RWPE1 (cell line): ENCODE results near the gene IKZF3.
"Not testable (repeated sequence)": the region's sequence is repeated elsewhere in the genome, so short reads cannot be mapped to it uniquely, and the experiment has no call there.

Source experiments
- CTCF ChIA-PET: fragments of 350-600 bp; sonication (Branson Sonifier 250); formaldehyde crosslinking; extraction: SDS; loops from one replicate; lab custom pipeline; 2021; lab: Yijun Ruan, JAX
- POLR2A ChIA-PET: fragments of 400-600 bp; formaldehyde crosslinking; extraction: SDS; loops from one replicate; lab custom pipeline; 2020; ENCODE audit warnings: antibody characterized with exemption; ENCODE audit not compliant: low non-redundant PET; lab: Yijun Ruan, JAX
- DNase-seq: peaks from one replicate; pipeline ENCODE4 v3.0.0; 2012; ENCODE audit warnings: low spot score
- H3K27ac ChIP-seq: fragments of 450-650 bp; 2 replicates; pipeline ENCODE4 v1.5.1; 2017
- TF ChIP-seq, protein P1 (sequence below): fragments of 450-650 bp; conservative IDR thresholded peaks from 2 replicates; pipeline ENCODE4 v1.5.1; 2017; ENCODE audit warnings: low read depth, mild to moderate bottlenecking

Gene IKZF3

DNA sequence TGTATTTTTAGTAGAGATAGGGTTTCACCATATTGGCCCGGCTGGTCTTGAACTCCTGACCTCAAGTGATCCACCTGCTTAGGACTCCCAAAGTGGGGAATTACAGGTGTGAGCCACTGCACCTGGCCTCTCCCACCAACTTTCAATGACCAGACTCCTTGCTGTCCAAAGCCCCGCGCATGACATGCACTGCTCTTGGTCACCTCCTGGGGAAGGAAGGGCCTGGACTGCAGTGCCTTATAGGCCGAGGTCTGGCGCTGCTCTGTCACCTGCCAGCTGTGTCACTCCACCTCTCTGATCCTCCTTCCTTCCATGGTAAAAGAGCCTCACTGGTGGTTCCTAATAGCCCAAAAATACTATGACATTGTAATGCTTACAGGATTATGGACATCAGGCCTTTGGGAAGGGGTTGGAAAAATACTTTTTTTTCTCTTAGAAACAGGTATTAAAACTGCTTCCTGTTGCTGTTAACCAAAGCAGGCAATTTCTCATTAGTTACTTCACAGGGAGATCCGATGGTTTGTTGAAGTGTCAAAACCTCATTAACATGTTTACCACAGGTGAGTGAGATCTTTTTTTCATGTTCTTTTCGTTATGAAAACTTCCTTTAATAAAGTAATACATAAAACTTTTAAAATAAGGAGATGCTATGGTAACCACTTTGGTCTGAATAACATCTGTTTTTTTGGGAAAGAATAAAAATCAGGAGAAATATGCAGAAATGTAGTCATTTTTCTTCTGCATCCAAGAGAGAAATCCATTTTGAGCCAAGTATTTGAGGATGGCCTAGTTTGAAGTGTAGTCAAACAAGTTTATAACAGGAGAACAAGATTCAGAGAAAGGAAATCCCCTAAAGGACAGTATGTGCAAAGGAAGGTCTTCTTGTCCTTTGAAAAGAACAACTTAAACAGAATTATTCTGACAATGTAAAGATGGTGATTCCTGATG lies 90.9 kb downstream of the IKZF3 start:
- POLR2A ChIA-PET, result no interaction called here
- no peak for DNase-seq
- CTCF ChIA-PET, result no interaction called here
- H3K27ac ChIP-seq, result no peak overlapping the region
- TF ChIP-seq, protein P1, sequence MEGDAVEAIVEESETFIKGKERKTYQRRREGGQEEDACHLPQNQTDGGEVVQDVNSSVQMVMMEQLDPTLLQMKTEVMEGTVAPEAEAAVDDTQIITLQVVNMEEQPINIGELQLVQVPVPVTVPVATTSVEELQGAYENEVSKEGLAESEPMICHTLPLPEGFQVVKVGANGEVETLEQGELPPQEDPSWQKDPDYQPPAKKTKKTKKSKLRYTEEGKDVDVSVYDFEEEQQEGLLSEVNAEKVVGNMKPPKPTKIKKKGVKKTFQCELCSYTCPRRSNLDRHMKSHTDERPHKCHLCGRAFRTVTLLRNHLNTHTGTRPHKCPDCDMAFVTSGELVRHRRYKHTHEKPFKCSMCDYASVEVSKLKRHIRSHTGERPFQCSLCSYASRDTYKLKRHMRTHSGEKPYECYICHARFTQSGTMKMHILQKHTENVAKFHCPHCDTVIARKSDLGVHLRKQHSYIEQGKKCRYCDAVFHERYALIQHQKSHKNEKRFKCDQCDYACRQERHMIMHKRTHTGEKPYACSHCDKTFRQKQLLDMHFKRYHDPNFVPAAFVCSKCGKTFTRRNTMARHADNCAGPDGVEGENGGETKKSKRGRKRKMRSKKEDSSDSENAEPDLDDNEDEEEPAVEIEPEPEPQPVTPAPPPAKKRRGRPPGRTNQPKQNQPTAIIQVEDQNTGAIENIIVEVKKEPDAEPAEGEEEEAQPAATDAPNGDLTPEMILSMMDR, result no peak

DNA sequence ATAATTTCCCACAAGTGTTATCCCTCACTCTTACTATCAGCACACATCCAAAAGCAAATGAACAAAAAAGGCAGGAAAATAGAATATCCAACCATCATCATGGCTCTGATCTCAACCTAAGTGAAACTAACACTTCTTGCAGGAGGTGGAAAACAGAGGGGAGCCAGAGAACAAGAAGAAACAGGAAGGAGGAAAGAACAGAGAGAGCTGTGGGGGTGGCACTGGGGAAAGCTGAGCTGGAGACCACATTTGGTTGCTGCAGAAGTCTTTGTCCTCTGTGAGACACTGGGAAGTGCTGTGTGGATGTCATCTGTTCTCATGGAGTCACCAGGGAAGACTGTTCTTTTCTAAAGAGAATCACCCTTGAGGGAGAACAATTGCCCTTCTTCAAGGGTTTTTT lies 91.7 kb downstream of the IKZF3 start:
- POLR2A ChIA-PET, result no interaction called here
- no peak for DNase-seq
- CTCF ChIA-PET, result no interaction called here
- TF ChIP-seq, protein P1, result no peak
- H3K27ac ChIP-seq, result no peak overlapping the region

DNA sequence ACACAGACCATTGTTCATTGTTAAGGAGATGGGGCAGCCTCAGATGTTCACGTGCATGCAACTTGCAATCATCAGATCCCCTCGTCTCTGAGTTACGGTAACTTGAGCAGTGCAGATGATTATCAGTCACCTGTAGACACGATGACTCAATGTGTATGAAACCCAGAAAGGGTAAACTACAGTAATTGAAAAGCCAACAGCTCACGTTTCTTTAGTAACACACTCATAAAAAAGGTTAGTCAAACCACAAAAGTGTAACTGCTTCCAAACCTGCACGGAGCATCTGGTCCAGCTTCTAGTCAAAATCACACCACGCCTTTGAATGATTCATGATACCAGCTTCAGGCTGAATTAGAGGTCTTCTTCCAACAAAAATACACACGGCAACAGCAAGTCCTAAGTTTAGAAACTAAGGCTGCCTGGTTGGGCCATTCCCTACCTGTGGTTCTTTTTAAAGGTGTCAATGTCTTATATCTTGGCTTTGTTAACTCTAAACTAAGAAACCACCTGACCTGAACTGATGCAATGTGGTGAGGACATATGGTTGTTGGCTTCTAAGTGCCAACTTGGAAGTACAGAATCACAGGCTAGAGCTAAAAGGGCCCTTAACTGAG lies 94.0 kb downstream of the IKZF3 start:
- ChIA-PET CTCF (interaction anchor here (0.6 to 1.3 kb wide), 3 partner anchors 17 to 102 kb away, joined by 3 to 5 read pairs (median 3); partner anchors contain the start of gene PNMT), POLR2A (interaction anchor here (0.6 to 0.7 kb wide), 2 partner anchors 103 to 115 kb away, joined by 3 read pairs; no protein-coding TSS in a partner anchor)
- H3K27ac ChIP-seq, result peak overlapping the region; percentile 73; the same call in 1 of the 2 replicates
- peak; percentile 88 for DNase-seq
- TF ChIP-seq, protein P1, result no peak

DNA sequence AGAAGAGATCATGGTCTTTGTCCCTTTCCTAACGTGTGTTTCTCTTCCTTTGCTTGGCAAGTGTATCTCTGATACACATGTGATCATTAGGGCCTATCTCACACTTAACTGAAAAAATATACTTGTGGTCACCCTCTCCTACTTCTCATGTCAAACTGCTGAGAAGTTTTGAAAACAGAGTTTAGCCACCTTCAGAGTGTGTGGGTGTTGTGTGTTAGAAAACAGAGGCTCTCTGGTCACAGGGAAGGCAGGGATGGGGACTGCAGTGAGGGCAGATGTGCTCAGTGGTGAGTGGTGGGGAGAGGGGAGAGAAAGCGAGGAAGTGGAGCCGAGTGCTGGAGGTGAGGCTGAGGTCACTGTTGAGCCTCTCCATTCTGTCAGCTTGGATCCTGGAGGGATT lies 97.0 kb downstream of the IKZF3 start:
- ChIA-PET CTCF (no interaction called here), POLR2A (no interaction called here)
- TF ChIP-seq, protein P1, result no peak
- no peak overlapping the region for H3K27ac ChIP-seq
- DNase-seq, result no peak

DNA sequence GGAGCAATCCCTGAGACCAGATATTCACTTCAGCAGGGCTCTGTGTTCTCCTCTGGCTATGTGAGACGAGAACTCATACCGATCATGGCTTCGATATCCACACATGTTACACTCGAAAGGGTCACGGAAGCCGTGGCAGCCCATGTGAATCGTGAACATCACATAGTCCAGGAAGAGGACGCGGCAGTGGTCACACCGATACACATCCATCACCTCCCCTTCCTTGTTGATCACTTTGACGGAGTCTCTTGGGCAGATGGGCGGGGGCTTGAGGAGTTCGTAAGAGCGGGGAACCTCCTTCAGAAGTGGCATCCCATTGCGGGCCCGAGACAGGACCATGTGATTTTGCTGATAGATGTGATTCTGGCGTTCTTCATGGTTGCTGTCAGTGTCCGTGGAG lies 98.3 kb downstream of the IKZF3 start:
- no peak overlapping the region for H3K27ac ChIP-seq
- TF ChIP-seq, protein P1, result no peak
- POLR2A ChIA-PET, result no interaction called here
- CTCF ChIA-PET, result interaction anchor here (0.7 kb wide), 1 partner anchor 136 kb away, joined by 4 read pairs; no protein-coding TSS in a partner anchor
- no peak for DNase-seq

DNA sequence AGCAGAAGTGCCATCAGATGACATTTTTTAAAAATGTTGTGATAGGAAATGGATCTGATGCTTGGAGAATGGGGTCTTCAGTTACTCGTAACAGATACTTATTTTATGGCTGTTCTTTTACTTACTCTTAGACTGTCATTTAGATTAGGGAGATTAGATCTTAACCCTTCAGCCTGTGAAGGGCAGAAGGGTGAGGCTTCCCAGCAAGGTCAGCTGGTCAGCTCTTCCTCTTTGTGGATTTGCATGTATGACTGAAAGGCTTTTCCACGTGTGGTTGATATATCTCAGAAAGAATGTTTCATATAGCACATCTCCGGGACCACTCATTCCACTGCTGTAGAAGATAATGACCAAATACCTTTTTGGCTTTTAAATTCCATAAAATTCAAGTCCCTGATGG lies 98.9 kb downstream of the IKZF3 start:
- no peak for DNase-seq
- ChIA-PET POLR2A (no interaction called here), CTCF (interaction anchor here (0.7 kb wide), 1 partner anchor 136 kb away, joined by 4 read pairs; no protein-coding TSS in a partner anchor)
- no peak overlapping the region for H3K27ac ChIP-seq
- TF ChIP-seq, protein P1, result no peak

DNA sequence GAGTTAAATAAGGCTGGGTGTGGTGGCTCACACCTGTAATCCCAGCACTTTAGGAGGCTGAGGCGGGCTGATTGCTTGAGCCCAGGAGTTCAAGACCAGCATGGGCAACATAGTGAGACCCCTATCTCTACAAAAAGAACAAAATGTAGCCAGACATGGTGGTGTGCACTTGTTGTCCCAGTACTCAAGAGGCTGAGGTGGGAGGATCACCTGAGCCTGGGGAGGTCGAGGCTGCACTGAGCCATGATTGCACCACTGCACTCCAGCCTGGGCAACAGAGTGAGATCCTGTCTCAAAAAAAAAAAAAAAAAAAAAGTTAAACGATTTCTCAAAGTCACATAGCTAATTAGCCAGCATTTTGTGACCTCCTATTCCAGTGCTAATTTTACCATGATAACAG lies 99.9 kb downstream of the IKZF3 start:
- H3K27ac ChIP-seq, POLR2A ChIA-PET, DNase-seq: not testable (repeated sequence)
- CTCF ChIA-PET, result interaction anchor here (0.6 to 0.8 kb wide), 2 partner anchors 22 to 328 kb away, joined by 3 to 6 read pairs; no protein-coding TSS in a partner anchor
